Pulmonary artery endothelial cell (primary cell): Measurements from ENCODE around the gene COLQ. TPM values are rescaled to one million over a fixed set of nuclear protein-coding genes. Genes with fewer than 3 reads are reported as not detected.
"Not testable (repeated sequence)": the region's sequence is repeated elsewhere in the genome, so short reads cannot be mapped to it uniquely, and the experiment has no call there.

Experiments
- DNase-seq: peaks from one replicate; pipeline ENCODE4 v3.0.0-alpha.2; 2011; ENCODE audit warnings: low read depth, low spot score
- total RNA-seq: library from RNA; depleted of rRNA; stranded (reverse); fragments of >200 nt; gene quantifications from 2 replicates; pipeline ENCODE4 v1.2.3, GENCODE V29; 2014

COLQ gene
- total RNA-seq, 1 donor from 2014 or later: 0.07 TPM

DNA sequence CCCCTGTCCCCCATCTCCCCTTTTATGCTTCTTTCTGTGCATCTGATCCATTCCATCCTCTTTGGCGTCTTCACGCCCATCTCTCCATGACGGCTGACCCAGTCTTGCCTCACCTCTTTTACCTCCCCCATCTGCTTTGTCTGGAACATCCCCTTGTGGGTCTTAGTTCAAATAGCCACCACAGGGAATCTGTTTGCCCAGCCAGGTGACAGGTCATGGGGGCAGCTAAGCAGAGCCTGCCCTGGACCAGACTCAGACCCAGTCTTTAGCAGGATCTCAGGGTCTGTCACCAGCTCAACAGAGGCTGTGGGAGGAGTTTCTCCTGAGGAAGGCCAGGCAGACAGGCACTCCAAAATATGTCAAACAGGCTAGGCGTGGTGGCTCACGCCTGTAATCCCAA lies 28.1 kb downstream of the COLQ start:
- DNase-seq: no peak

DNA sequence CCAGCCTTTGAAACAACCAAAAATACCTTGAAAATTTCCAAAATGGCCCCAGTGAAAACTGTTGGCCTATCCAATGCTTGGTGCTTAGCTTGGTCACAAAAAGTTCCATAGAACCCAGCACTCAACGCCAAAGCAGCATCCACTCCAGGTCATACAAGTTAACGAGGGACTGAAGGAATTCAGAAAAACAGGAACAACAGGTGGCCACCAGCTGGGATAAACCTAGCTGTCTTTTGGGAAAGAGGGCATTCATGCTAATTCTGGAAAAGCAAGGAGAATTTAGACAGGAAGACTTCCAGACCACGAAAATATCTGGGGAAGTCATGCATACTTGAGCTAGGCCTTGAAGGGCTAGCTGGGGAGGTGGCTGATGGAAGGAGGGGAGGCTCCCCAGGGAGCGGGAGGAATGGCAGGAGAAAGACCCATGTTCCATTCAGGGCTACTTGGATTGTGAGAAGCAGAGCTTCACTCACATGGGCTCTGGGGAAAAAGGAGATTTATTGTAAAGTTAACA lies 28.6 kb downstream of the COLQ start:
- no peak for DNase-seq

DNA sequence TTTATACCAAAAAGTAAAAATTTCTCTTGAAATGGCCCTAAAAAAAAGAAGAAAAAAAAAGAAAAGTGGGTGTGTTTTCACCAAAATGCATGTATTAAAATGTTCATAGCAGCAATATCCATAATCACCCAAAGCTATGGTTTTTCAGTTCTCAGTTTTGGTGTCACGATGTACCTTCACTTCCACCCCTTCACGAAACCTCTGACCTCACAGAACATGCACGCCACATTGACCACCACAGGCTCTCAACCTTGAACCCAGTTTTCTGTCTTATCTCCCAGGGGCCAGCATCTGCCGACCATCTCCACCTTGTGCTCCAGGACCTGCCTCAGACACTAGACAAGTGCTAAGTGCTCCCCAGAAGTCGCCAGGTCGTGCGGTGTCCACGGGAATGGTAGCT lies 30.4 kb downstream of the COLQ start:
- DNase-seq: no peak

DNA sequence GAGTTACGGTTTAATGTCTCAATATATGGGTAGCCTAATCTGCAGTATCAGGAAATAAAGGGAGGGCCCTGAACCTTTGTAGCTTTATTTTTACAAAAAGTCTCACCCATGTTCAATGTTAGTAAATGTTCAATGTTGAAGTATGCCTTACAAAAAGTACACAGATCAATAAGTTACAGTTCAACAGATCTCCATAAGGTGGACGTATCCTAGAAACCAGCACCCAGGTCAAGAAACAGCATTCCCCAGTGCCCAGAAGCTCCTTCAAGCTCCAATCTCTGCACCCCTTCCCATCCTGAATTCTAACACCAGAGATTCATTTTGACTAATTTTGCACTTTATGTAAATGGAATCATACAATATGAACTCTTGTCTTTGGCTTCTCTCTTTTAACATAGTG lies 31.3 kb downstream of the COLQ start:
- no peak for DNase-seq

DNA sequence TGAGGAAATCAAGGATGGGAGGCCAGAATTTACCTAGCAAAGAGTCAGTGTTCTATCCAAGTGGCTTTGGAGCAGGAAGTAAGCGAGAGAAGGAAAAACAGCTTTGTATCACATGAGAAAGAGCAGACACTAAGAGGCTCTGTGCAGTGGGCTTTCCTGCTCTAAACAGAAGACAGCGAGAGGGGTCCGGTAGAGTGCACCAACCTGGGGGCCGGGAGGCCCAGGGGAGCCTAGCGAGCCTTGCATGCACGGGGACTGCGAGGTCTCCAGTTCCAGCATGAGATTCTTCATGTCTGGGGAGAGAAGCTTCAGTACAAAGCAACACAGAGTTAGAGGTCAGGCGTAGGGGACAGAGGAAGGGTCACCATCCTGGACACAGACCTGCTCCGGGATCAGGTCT lies 33.5 kb downstream of the COLQ start:
- DNase-seq: no peak

DNA sequence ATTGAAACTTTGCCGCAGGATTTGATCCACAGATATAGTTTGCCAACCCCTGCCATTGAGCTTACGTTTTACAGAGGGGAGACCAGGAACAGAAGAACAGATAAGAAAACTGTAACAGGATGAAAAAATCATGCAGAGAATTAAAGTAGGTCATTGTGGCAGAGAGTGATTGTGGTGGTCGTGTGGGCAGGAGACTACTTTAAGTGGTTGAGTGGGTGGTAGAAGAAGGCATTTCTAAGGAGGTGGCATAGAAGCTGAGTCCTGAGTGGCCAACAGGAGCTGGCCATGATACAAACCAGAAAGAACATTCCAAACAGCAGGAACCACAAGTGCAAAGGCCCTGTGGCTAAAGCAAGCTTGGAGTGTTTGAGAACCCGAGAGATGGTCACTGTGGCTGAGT lies 34.5 kb downstream of the COLQ start:
- DNase-seq: no peak

DNA sequence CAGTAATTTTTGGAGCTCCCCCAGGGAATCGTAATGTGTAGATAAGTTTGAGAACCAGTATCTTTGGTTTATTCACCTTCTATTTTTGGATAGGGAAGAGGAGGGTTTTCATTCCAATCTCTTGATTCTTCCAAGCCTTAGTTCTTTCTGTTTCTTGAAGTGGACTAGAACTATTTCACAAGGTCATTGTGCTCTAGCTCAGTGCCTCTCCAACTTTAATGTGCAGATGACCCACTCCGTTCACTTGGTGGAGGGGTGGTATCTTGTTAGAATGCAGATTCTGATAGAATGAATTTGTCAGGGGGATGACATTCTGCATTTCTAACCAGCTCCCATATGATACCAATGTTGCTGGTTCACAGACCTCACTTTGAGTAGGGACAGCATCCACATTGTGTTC lies 35.5 kb downstream of the COLQ start:
- no peak for DNase-seq

DNA sequence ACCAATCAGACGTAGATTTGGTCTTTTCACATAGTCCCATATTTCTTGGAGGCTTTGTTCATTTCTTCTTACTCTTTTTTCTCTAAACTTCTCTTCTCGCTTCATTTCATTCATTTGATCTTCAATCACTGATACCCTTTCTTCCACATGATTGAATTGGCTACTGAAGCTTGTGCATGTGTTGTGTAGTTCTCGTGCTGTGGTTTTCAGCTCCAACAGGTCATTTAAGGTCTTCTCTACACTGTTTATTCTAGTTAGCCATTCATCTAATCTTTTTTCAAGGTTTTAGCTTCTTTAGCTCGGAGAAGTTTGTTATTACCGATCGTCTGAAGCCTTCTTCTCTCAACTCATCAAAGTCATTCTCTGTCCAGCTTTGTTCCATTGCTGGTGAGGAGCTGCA lies 37.0 kb downstream of the COLQ start:
- not testable (repeated sequence) for DNase-seq

DNA sequence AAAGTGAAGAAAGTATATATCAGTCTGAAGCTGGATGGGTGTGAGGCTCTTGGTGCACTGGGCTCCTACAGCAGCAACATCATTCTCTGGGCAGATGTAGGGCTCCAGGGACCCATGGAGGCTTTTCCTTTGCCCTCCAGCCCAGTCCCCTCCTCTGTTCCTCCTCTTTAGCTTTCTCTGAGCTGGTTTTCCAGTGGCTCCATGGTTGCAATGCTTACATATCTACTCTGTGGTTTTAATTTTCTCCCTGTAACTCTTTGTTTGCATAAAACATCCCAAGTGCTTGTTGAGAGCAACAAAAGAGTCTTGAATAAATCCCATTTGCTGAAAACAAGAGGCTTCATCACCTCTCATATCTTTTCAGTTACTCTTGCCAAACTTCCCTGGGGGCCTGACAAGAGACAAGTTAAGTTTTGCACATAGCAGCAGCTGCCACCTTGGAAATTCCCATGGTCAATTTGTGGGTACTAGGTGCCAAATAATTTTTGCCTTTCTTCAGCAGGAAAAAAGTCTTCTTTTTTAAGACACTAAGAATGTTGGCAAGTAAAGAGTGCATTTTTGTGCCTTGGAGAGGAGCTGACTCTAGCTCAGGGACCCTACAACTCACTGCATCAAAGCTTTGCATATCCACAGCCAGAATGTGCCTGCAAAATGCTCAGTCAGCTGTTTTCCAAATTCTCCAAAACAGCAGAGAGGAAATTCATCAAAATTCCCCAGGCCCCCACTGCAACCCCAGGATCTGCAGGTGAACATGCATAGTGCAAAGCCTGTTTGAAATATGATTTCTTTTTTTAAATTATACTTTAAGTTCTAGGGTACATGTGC lies 41.9 kb downstream of the COLQ start:
- no peak for DNase-seq

DNA sequence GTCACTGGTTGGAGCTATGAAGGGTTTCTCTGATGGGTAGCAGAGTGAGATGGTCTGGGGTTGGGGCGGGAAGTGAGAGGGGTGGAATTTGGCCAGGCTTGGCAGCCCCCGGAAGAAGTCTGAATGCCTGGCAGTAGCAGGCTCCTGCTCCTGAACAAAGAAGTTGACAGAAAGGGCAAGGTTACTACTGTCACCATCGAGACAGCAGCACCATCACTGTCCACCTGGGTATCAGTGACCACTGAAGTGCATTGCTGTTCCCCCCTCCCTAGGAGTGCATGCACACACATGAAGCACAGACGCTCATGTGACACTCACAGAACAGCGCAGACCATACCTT lies 42.9 kb downstream of the COLQ start:
- no peak for DNase-seq

DNA sequence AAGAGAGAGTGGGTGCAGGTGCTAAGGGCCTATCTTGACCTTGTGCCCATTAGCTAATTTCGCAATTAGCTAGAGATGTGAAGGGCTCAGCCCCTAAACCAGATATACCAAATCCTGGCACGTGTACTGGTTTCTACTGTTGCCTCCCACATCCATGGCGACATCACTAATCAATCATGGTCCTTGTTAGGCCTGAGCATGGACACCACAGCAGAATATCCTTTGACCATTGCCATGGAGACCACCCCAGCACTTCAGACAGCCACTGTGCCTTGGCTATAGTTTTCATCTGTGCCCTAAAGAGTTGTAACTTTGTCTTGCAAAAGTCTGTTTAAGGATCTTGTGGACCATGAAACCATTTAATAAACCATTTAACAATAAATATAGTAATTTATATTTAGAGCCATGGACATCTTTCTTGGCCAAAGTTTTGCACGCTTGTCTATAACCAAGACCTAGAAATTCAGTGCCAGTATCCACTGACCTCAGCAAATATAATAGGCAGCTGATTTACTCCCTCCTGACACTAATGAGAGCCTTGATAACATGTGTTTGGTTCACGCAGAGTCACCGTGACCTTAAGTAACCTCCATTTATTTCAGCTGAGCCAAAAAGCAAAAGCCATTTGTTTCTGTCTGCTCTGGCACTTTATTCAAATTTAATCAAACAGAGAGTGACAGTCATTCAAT lies 43.4 kb downstream of the COLQ start:
- no peak for DNase-seq

DNA sequence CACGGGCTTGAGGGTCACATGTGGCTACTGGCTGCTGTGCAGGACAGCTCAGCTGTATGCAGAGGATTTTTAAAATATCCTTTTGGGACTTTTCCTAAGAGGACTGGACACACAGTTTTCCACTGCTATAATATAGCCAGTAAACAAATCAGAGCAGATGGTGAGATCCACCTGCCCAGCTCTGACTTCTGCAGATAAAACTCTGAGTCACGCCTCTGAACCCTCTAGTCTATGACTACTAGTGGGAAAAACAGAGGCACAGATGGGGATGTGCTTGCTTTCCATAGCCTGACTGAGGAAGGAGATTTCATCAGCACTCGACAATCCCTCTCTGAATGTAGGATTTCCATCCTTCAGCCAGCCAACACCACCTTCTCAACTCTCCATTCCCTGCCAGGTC lies 45.1 kb downstream of the COLQ start:
- no peak for DNase-seq

DNA sequence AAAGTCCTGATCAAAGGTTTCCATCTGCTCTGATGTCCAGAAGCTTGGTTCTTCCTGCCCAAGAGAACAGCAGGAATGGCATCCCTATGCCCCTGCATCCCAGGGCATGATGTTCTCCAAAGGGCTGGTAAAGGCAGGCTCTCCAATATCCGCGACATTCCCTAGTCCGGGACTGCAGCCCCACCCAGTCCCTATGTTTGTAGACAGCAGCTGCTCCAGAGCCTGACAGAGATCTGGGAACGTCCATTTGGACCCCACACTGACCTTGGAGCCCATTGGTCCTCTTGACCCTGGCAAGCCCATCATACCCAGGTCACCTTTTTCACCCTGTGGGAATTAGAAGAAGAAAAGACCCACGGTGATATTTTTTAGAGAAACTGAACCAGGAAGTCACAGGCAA lies 46.3 kb downstream of the COLQ start:
- no peak for DNase-seq

DNA sequence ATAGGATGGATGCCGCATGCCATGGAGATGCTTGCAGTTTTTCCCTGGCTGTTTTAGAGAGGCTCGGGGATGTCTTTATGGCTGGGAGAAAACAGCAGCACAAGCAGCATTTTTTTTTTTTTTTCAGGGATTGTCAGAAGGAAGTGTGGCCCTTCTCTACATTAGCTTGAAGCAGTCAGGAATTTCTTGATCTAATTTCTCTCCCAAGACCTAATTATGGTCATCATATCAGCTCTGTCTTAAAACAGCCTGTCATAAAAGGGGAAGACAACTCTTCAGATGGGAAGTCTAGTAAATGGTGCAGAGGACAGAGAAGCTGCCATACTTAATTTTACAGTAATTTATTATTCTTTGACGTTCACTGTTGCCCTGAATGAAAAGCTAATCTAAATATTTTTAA lies 49.6 kb downstream of the COLQ start:
- no peak for DNase-seq

DNA sequence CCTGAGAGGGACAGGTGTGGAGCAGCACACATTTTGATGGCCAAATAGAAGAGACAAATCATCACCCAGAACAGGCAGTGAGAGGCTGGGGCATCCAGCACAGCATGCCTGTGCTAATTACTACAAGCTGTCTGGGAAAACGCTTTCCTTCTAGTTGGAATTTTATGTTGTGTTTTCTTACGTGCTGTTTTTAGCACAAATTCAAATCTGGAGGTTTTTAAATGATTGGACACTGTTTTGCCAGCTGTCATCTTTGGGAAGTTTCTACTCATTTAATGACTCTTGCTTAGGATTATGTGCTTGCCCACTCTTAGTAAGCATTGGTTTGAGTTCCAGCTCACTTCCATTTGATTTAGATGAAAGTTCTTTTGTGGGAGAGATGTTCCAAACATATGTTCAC lies 50.7 kb downstream of the COLQ start:
- DNase-seq: no peak

DNA sequence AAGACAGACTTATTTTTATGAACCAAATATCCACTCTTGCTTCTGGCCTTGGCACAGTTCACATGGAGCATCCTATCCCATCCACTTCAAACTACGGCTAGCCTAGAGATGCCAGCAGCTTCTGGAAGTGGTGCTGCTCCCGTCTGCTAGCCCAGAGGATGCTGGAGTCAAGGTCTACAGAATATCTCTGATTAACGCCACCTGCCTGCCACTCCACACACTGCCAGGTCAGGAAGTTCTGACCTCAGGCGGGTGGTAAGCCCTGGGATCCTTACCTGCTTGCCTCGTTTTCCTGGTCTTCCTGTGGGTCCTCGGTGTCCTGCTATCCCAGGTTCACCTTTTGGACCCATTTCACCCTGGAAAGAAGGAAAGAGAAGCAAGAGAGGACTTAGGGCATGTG lies 51.2 kb downstream of the COLQ start:
- no peak for DNase-seq

DNA sequence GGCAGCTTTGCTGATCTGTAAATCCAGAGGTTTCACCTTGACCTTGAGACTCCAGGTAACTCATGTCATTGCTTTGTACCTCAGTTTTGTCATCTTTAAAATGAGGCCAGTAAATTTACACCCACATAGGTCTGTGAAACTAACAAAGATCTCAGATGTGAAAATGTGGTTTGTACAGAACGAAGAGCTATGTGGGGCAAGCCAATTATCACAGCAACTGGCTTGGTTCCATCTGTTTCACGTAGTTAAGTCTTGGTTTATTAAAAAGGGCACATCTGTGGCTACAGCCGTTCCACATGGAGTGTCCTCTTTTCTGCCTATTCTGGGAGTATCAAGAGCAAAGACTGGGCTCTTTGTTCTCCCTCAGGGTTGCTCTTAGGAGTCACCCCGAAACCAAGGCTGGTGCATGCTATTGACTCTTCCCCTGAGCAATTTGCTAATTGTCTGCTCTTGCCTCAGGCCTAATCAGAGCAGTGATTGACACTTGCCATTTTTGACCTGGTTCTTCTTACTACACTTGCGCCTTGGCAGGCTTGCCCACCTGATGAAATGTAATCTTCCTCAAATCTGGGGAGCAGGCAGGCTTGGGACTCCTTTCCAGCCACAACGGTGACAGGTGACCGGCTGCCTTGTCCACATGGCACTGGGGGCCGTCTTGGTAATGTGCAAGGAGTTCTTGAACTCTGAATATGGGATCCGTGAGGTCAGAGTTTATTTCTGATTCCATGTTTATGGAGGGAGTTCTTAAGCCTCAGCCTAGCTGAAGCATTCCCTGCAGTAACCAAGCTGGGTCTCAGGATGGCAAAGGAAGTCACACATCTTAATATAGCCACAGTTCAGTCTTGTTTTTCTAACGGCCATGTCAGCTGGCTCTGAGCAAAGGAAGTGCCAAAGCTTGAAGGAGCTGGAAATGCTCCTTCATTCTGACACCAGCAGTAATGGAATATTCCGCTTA lies 54.0 kb downstream of the COLQ start:
- DNase-seq: no peak

DNA sequence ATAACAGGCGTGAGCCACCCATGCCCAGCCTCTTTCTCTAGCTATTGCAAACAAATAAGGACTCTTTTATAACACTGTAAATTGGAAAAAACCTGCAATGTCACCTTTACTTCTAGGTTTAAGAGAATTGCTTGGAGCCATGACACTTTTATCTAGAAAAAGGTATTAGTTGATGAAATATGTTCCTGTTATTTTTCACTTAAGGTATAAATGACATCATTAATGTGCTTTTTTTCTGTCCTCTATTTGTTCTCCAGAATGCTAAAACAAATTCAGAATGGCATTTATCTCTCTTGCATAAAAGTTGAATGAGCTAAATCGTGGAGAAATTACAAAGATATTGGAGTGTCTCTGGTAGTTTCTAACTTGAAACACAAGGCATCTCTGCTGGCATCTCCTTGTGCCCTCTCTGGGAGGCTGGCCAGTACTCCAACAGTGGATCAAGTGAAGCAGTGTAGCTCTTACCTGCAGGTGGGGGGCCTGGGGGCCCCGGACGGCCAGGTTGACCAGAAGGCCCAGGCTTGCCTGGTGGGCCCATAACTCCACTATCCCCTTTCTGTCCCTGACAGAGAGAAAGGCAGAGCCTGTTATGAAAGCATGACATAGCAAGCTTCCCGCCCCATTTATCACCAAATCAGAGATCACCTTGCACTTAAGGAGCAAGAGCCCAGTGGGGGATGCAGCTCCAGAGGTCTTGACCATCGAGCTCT lies 55.5 kb downstream of the COLQ start:
- no peak for DNase-seq

DNA sequence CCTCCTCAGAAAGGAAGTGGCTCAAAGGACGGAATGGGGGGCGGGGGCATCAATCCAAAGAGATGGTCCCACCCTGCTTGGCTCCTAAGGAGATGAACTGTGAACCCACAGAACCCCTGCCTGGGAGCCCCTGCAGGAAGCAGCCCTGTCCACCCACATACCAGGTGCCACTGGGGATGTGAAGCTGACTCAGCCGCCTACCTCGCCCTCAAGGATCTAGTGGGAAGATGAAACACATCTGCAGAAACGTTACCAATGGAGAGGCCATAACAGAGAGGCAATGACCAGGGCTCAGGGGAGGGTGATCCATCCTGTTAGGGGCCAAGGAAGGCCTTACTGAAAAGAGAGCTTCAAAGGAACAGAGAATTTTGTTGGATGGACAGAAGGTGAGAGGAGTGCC lies 59.1 kb downstream of the COLQ start:
- no peak for DNase-seq

DNA sequence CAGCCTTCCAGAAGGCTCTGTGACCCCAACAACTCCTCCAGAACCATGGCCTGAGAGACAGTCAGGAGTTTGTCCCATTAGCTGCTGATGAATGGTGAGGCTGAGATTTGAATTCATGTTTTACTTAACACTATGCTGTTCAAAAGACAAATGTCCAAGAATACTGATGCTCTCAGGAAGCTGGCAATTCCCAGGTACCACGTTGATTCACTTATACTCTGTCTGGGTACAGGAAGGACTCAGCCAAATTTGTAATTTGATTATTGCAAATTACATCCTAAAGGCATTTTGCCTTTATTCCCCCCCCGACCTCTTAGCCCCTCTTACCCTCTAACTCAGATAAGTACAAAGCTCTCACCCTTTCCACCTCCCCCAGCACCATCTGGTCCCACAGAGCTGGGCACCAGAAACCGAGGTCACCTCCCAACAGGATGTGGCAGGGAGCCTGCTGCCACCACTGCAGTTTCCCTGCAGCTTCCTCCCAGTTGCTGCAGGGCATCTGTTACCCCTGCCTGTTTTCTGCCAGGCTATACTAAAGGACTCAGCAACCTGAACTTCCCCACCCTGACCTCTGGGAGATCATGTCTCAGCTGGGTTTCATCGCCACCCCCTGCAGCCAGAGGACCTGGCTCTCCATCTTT lies 60.5 kb downstream of the COLQ start:
- no peak for DNase-seq
